RPMI7951 (cell line): ENCODE data around the gene ZNF512B. TPM values are rescaled to one million over a fixed set of nuclear protein-coding genes. Genes with fewer than 3 reads are reported as not detected.
"Not testable (repeated sequence)": the region's sequence is repeated elsewhere in the genome, so short reads cannot be mapped to it uniquely, and the experiment has no call there.

Experiments used
- DNase-seq: peaks from one replicate; pipeline ENCODE4 v3.0.0-alpha.2; 2012; ENCODE audit warnings: low read depth
- total RNA-seq: library from RNA; depleted of rRNA; stranded (reverse); fragments of >200 nt; shearing (Covaris generic); gene quantifications from 2 replicates; pipeline ENCODE4 v1.2.3, GENCODE V29; 2014; rRNA removed

Gene ZNF512B, protein sequence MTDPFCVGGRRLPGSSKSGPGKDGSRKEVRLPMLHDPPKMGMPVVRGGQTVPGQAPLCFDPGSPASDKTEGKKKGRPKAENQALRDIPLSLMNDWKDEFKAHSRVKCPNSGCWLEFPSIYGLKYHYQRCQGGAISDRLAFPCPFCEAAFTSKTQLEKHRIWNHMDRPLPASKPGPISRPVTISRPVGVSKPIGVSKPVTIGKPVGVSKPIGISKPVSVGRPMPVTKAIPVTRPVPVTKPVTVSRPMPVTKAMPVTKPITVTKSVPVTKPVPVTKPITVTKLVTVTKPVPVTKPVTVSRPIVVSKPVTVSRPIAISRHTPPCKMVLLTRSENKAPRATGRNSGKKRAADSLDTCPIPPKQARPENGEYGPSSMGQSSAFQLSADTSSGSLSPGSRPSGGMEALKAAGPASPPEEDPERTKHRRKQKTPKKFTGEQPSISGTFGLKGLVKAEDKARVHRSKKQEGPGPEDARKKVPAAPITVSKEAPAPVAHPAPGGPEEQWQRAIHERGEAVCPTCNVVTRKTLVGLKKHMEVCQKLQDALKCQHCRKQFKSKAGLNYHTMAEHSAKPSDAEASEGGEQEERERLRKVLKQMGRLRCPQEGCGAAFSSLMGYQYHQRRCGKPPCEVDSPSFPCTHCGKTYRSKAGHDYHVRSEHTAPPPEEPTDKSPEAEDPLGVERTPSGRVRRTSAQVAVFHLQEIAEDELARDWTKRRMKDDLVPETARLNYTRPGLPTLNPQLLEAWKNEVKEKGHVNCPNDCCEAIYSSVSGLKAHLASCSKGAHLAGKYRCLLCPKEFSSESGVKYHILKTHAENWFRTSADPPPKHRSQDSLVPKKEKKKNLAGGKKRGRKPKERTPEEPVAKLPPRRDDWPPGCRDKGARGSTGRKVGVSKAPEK
- 2.8 and 4.0 TPM in 2 replicates for total RNA-seq

DNA sequence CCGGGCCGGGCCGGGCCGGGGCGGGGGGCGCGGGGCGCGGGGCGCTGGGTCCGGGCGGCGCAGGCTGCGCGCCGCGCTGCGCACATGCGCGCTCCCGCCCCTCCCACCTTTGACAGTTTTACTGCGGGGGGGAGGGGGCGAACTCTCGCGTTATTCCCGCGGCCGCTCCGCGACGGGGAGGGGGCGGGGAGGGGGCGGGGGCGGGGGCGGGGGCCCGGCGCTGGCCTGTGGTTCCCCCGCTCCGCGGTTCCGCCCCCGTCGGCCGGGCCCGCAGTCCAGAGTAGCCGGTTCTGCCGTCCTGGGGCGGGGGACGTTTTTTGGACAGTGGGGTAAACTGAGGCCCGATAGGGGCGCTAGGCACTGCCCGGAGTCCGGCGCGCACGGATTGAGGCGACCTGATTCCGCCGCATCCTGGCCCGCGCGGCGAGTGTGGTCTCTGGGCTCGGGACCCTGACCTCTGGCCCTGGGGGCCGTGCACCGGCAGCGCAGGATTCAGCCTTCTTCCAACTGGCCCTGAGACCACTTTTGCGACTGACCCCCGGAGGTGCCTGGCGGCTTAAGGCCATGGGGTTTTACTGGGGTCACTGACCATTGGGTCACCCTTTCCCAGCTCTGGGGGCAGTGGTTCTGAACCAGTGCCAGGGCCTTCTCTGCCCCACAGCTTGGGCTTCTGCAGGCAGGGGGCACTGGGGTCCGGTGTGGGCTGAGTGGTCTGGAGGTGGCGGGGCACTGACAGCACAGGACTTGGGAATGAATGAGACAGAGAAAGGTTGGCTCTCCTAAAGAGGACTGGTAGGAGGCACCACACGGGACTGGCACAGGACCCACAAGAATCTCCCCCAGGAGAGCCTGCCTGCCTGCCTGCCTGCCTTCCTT is at the start of gene ZNF512B:
Gene ZNF512B (minus strand): TSS at position 93 of the 876 bp plus-strand sequence. CDS start 1,980 bp downstream, outside the sequence.
- peak; percentile 61 for DNase-seq

DNA sequence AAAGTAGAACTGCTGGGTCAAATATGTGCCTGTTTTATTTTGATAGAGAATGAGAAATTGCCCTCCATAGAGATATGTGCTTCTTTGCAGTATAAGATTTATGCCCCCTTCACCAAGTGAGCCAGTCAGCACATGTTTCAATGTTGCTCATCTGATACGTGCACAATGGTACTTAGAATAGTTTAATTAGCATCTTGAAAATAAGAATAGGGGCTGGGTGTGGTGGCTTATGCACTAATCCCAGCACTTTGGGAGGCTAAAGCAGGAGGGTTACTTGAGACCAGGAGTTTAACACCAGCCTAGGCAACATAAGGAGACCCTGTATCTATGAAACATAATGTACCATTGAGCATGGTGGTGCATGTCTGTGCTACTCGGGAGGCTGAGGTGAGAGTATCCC is 45.9 kb upstream of the ZNF512B start:
- no peak for DNase-seq

DNA sequence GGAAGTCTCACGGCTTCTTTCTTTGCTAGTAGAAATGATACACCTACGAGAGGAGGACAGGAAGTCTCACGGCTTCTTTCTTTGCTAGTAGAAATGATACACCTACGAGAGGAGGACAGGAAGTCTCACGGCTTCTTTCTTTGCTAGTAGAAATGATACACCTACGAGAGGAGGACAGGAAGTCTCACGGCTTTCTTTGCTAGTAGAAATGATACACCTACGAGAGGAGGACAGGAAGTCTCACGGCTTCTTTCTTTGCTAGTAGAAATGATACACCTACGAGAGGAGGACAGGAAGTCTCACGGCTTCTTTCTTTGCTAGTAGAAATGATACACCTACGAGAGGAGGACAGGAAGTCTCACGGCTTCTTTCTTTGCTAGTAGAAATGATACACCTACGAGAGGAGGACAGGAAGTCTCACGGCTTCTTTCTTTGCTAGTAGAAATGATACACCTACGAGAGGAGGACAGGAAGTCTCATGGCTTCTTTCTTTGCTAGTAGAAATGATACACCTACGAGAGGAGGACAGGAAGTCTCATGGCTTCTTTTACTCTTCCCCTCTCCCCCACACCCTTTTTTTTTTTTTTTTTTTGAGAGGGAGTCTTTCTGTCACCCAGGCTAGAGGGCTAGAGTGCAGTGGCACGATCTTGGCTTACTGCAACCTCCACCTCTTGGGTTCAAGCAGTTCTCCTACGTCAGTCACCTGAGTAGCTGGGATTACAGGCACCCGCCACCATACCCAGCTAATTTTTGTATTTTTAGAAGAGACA is 42.8 kb upstream of the ZNF512B start:
- not testable (repeated sequence) for DNase-seq

DNA sequence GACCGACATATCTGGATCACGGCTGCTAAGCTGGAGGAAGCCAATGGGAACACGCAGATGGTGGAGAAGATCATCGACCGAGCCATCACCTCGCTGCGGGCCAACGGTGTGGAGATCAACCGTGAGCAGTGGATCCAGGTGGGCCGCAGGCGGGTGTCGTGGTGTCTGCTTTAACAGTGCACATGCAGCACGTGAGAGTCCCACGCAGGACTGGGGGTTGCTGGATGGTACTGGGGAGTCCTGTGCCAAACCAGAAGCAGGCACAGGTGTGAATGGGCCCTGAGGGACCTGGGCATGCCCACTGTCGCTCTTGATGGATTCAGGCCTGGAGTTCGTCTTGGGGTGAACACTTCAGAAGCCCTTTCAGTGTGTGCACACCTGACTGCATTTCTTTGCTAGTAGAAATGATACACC is 41.6 kb upstream of the ZNF512B start:
- no peak for DNase-seq

DNA sequence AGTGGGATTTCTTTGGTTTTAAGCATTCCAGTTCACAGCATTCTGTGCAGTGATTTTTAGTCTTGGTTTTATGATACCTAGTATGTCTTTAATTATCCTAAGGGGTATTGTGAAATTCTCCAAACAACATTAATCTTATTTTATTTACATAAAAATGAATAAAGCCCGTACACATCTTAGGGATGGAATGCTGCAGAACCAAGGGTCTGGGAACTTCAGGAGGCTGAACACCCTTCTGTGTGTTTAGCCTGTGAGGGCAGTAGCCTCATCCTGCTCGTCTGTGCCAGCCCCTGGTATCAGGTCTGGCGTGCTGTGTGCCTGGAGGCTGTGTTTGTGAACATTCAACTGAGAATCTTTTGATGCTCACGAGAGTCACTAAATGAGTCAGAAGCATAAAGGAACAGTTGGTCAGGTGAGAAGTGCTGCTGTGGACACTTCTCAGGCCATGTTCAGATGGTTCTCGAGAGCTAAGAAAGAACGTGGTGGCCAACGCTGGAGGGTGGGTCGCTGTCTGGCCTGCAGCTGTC is 41.0 kb upstream of the ZNF512B start:
- no peak for DNase-seq

DNA sequence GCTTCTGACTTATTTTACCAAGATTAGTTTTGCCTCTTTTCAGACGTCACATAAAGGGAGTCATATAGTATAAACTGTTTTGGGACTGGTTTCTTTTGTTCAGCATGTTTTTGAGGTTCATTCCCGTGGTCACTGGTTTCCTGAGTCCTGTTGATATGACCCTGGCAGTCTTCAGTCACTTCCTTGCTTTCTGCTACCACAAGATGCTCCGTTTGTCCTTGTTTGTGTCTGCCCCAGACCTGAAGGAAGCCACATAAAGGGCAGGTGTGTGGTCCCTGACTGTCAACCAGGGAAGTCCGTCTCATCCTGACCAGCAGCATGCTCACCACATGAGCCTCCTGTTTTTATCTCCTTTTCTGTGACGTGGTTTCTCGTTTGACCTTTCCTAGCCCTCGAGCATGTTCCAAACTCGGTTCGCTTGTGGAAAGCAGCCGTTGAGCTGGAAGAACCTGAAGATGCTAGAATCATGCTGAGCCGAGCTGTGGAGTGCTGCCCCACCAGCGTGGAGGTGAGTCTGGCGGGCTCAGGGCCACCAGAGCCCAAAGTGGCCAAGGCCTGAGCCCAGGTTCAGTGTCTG is 40.2 kb upstream of the ZNF512B start:
- no peak for DNase-seq

- no peak for DNase-seq
Measured at GRCh38 chr20:64006902-64007301, 37.2 kb upstream of the ZNF512B start.

DNA sequence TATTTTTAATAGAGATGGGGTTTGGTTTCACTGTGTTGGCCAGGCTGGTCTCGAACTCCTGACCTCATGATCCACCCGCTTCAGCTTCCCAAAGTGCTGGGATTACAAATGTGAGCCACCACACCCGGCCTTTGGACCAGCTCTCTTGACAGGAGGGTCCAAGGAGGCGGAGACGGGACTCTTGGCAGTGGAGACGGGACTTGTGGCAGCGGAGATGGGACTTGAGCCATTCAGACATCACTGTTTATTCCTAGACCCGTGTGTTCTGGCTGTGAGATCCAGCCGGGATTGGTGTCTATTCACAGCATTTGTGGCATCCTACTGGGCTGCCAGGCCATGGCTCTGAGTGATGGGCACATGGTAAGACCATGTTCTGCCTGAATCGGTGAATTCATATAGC is 36.8 kb upstream of the ZNF512B start:
- no peak for DNase-seq

- no peak for DNase-seq
Measured at GRCh38 chr20:64005394-64005793, 35.7 kb upstream of the ZNF512B start.

GRCh38 chr20:64003960-64004725 is 34.4 kb upstream of the ZNF512B start:
- DNase-seq: no peak

DNA sequence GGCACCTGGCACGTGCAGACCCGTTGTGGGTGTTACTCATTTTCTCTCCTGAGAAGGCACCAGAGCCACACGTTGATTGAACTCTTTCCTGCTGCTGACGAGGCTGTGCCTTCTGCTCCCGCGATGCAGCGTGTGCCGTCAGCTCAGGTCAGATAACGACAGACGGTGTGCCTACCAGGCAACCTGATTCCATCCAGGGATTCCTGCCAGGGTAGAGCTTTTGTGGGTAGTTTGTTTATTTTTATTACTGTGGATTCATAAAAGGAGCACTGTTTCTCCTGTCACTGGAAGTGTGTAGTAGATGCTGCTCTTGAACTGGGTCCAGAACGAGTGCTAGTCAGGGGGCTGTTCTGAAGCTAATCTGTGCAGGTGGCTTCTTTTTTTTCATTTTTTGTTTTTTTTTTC is 31.9 kb upstream of the ZNF512B start:
- no peak for DNase-seq

- no peak for DNase-seq
Measured at GRCh38 chr20:64000906-64001305, 31.2 kb upstream of the ZNF512B start.

DNA sequence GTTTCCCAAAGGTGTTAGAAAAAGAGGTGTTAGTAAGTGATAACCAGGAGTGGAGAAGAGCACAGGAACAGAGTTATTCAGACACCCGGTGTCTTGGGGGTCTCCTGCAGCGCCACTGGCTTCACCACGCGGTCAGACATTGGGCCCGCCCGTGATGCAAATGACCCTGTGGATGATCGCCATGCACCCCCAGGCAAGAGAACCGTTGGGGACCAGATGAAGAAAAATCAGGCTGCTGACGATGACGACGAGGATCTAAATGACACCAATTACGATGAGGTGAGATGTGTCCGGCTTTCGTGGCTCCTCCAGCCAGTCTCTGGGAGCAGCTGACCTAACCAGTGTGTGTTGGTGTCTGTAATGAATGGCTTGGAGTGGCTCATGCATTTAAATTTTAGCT is 13.2 kb upstream of the ZNF512B start:
- no peak for DNase-seq

GRCh38 chr20:63980806-63981728 is 11.3 kb upstream of the ZNF512B start, which contains the start of gene PRPF6:
Gene PRPF6, plus strand, starts transcription at chr20:63981132. Its CDS starts 114 bp downstream, at chr20:63981246.
- DNase-seq: peak; percentile 96

- DNase-seq: no peak
Measured at GRCh38 chr20:63980317-63980805, 10.6 kb upstream of the ZNF512B start.

- peak; percentile 49 for DNase-seq
Measured at GRCh38 chr20:63979557-63980316, 10.0 kb upstream of the ZNF512B start, which contains the start of gene SAMD10. Gene SAMD10, minus strand, starts transcription at chr20:63979642. Its CDS starts 175 bp downstream, at chr20:63979467.

- DNase-seq: no peak
Measured at GRCh38 chr20:63979229-63979556, 9.5 kb upstream of the ZNF512B start.
